Measurements from ENCODE around the gene LHPP.
"Not testable (repeated sequence)": the region's sequence is repeated elsewhere in the genome, so short reads cannot be mapped to it uniquely, and the experiment has no call there.

Gene LHPP

GRCh38 chr10:124573726-124574455 lies 112.3 kb downstream of the LHPP start:
- Mint-ChIP-seq H3K27me3 (no peaks in the 10 kb centered on the region), H3K36me3 (ENCODE audit: low read depth) (no peaks in the 10 kb centered on the region), H3K4me3 (no peak overlapping the region), H3K4me1 (ENCODE audit: low read depth) (peaks cover 5% of the 10 kb centered on the region), H3K27ac (no peak overlapping the region), H3K9me3 (no peaks in the 10 kb centered on the region)

GRCh38 chr10:124574456-124575070 lies 112.9 kb downstream of the LHPP start:
- Mint-ChIP-seq H3K36me3 (ENCODE audit: low read depth) (no peaks in the 10 kb centered on the region), H3K9me3 (no peaks in the 10 kb centered on the region), H3K4me1 (ENCODE audit: low read depth) (peaks cover 5% of the 10 kb centered on the region), H3K27me3 (no peaks in the 10 kb centered on the region), H3K27ac (no peak overlapping the region), H3K4me3 (no peak overlapping the region)

GRCh38 chr10:124575107-124576035 lies 113.7 kb downstream of the LHPP start:
- Mint-ChIP-seq H3K27ac (no peak overlapping the region), H3K36me3 (ENCODE audit: low read depth) (no peaks in the 10 kb centered on the region), H3K9me3 (no peaks in the 10 kb centered on the region), H3K4me3 (no peak overlapping the region), H3K4me1 (ENCODE audit: low read depth) (peaks cover 5% of the 10 kb centered on the region), H3K27me3 (no peaks in the 10 kb centered on the region)

GRCh38 chr10:124576526-124577420 lies 115.2 kb downstream of the LHPP start:
- Mint-ChIP-seq H3K36me3 (ENCODE audit: low read depth) (no peaks in the 10 kb centered on the region), H3K27me3 (no peaks in the 10 kb centered on the region), H3K9me3 (no peaks in the 10 kb centered on the region), H3K4me3 (no peak overlapping the region), H3K27ac (no peak overlapping the region), H3K4me1 (ENCODE audit: low read depth) (peaks cover 1% of the 10 kb centered on the region)

DNA sequence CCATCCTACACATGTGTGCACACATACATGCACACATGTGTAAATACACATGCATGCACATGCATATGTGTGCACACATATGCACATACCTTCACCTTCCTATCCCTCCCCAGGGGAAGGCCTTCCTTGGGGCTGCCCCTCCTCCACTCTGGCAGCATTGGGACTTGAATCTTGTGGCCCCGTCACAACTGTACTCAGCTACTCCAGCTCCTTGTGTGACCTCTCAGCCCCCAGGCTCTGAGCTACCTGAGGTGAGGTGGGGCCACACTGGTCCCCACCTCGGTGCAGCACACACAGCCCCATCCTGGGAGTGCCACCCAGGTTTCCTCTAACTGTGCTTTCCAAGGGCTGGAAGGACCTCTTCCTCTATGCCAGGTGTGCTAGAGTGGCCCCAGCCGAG lies 116.0 kb downstream of the LHPP start:
- H3K27me3 Mint-ChIP-seq, result no peaks in the 10 kb centered on the region
- H3K4me3 Mint-ChIP-seq, result no peak overlapping the region
- no peak overlapping the region for H3K27ac Mint-ChIP-seq
- H3K4me1 Mint-ChIP-seq (ENCODE audit: low read depth), result no peaks in the 10 kb centered on the region
- no peaks in the 10 kb centered on the region for H3K9me3 Mint-ChIP-seq
- H3K36me3 Mint-ChIP-seq (ENCODE audit: low read depth), result no peaks in the 10 kb centered on the region

DNA sequence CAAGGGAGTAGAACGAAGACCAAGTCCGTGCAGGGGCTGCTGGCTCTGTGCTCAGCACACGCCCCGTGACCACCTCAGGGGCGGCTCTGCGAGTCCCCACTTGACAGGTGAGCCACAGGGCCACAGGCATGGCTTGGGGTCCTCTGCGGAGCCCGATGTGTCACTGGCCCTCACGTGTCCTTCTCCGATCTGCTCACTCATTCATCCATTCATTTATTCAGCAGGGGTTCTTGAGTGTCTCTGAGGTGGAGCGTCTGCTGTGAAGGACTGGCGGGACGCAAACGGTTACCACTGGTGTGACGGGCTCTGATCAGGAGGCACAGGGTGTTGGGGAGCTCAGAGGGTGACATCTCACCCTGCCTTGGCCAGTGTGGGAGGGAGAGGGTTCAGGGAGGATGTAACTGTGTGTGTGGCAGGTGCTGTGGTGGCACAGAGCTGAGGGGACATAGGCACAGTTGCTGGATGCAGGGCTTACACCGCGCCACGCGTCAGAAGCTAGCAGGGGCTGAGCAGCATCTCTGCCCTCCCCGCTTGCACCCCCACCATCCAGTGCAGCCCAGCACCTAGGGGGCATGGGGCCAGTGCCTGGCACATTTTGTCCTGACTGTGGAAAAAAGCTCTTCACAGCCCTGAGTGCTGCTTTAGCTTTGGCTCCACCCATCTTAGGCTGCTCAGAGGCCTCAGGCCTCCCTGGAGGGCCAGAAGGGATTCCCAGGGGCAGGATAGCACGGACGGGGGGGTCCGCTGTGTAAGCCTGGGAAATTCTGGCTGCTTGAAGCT lies 116.8 kb downstream of the LHPP start:
- Mint-ChIP-seq H3K4me3 (no peak overlapping the region), H3K36me3 (ENCODE audit: low read depth) (no peaks in the 10 kb centered on the region), H3K4me1 (ENCODE audit: low read depth) (no peaks in the 10 kb centered on the region), H3K27me3 (no peaks in the 10 kb centered on the region), H3K27ac (no peak overlapping the region), H3K9me3 (no peaks in the 10 kb centered on the region)

DNA sequence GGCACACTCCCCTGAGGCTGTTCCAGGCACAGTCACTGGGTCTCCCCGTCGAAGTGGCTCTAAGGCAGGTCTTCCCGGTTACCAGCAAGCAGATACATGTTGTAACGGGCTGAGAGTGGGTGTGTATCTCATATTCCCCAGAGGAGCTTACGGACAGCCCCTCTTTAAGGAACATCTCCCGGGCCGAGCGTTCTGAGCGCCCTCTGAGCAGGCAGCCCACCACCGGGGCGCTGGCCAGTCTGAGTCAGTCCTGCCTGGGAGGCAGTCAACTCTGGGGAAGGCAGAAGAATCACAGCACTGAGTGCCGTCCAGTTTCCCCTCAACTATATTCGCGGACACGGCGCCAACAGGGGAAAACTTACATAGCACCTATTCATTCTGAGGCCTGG lies 117.4 kb downstream of the LHPP start:
- no peaks in the 10 kb centered on the region for H3K36me3 Mint-ChIP-seq (ENCODE audit: low read depth)
- no peak overlapping the region for H3K27ac Mint-ChIP-seq
- H3K9me3 Mint-ChIP-seq, result no peaks in the 10 kb centered on the region
- no peaks in the 10 kb centered on the region for H3K27me3 Mint-ChIP-seq
- H3K4me1 Mint-ChIP-seq (ENCODE audit: low read depth), result no peaks in the 10 kb centered on the region
- H3K4me3 Mint-ChIP-seq, result no peak overlapping the region

GRCh38 chr10:124586142-124586541 lies 124.5 kb downstream of the LHPP start:
- Mint-ChIP-seq H3K36me3 (ENCODE audit: low read depth) (no peaks in the 10 kb centered on the region), H3K27me3 (no peaks in the 10 kb centered on the region), H3K27ac (no peak overlapping the region), H3K4me3 (no peak overlapping the region), H3K4me1 (ENCODE audit: low read depth) (no peaks in the 10 kb centered on the region), H3K9me3 (no peaks in the 10 kb centered on the region)

DNA sequence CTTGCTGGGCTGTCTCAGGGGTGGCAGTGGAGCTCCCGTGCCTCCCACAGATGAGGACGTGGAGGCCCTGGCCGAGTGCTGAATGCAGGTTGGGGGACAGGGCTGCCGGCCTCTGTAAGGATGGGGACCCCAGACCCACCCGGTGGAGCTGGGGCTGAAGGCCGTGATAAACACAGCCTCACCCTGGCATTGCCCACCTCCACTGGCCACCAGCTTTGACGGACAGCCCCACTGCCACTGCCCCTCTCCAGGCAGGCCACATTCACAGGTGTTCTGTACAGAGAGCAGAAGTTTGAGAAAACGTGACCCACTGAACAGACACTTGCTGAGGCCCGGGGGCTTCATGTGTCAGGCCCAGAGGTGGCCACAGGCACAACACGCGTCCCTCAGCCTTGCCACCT lies 126.2 kb downstream of the LHPP start:
- Mint-ChIP-seq H3K4me3 (no peak overlapping the region), H3K27me3 (no peaks in the 10 kb centered on the region), H3K27ac (no peak overlapping the region), H3K36me3 (ENCODE audit: low read depth) (no peaks in the 10 kb centered on the region), H3K9me3 (no peaks in the 10 kb centered on the region), H3K4me1 (ENCODE audit: low read depth) (no peaks in the 10 kb centered on the region)

DNA sequence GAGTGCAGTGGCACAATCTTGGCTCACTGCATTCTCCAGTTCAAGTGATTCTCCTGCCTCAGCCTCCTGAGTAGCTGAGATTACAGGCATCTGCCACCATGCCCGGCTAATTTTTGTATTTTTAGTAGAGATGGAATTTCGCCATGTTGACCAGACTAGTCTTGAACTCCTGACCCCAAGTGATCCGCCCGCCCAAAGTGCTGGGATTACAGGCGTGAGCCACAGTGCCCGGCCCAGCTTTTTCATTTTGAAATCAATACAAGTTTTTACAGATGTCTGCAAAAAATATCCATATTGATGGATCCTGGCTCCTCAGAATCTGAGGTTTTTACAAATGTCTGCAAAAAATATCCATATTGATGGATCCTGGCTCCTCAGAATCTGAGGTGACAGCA lies 126.7 kb downstream of the LHPP start:
- H3K9me3 Mint-ChIP-seq; H3K27ac Mint-ChIP-seq; H3K27me3 Mint-ChIP-seq; H3K4me1 Mint-ChIP-seq (ENCODE audit: low read depth); H3K36me3 Mint-ChIP-seq (ENCODE audit: low read depth); H3K4me3 Mint-ChIP-seq: not testable (repeated sequence)

DNA sequence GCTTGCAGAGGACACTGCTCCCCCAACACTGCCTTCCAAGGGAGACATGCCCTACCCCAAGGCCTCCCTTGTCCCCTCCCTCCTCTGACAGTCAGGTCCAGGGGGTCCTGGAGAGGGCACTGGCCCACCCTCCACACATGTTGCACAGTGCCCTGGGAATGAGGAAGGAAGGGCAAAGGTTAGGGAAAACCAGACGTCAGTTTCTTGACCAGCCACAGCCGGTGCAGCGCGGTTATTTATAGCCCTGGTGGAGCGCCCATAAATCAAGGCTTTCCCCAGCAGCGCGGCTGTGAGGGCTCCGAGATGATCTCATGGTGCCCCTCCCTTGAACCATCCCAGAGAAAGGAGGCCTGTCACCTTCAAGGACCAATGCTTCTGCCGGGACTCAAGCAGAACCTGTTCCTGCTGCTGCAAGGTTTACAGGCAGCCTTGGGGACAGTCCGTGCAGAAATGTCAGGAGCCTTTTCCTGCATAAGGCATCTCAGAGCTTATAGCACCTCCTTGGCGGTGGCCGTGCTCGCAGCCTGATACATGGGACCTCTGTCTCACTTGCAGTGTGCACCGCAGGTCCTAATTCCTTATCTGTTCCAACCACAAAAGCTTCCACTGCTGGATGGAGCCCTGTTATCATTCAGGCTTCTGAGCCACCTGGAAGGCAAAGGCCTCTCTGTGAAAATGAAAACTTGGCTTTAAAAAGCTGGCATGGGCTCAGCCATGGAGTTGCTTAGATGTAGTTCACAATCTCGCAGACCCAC lies 127.3 kb downstream of the LHPP start:
- Mint-ChIP-seq H3K27ac (no peak overlapping the region), H3K36me3 (ENCODE audit: low read depth) (no peaks in the 10 kb centered on the region), H3K27me3 (no peaks in the 10 kb centered on the region), H3K4me1 (ENCODE audit: low read depth) (no peaks in the 10 kb centered on the region), H3K9me3 (no peaks in the 10 kb centered on the region), H3K4me3 (no peak overlapping the region)

DNA sequence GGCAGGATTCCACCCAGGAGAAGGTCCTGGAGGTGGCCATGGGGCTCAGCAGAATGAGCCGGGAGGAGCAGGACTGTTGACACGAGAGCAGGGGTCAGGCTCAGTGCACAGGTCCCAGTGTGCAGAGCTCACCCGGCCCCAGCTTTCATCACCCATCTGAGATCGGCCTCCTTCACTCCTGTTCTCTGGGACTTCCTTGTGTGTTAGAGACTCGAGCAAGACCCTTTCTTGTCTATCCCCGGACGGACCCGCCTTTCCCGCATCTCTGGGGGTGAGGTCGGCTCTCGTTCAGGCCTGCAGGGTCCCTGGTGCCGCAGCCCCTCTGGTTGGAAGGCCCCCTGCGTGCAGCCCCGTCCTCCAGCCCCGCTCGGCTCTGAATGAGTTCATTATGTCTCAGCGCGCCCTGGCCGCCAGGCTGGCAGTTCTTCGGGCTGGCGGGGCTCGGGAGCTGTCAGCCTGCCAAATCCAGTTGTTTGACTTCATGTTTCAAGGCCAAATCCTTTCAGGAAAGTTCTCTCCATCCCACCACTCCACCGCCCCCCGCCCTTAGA lies 127.9 kb downstream of the LHPP start:
- Mint-ChIP-seq H3K27me3 (no peaks in the 10 kb centered on the region), H3K36me3 (ENCODE audit: low read depth) (no peaks in the 10 kb centered on the region), H3K27ac (no peak overlapping the region), H3K9me3 (no peaks in the 10 kb centered on the region), H3K4me3 (no peak overlapping the region), H3K4me1 (ENCODE audit: low read depth) (no peaks in the 10 kb centered on the region)
